CD14-positive monocyte (primary cell): ENCODE data around the gene TIMELESS. TPM values are rescaled to one million over a fixed set of nuclear protein-coding genes. Genes with fewer than 3 reads are reported as not detected.
"Not testable (repeated sequence)": the region's sequence is repeated elsewhere in the genome, so short reads cannot be mapped to it uniquely, and the experiment has no call there.

ENCODE experiments used
- DNase-seq, 3 donors: peaks; one replicate each; pipeline ENCODE4 v3.0.0-alpha.2; 2011 to 2022
- H2AFZ ChIP-seq: 2 replicates; pipeline ENCODE4 v1.6.0; 2012; ENCODE audit warnings: mild to moderate bottlenecking, low read depth, low read length, inconsistent platforms; ENCODE audit not compliant: insufficient read depth, poor library complexity, severe bottlenecking
- H3K27ac ChIP-seq, 2 donors: 1 replicate in 1 of 2; 2 replicates in 1 of 2; pipeline ENCODE4 v1.5.1; 2012 to 2013; ENCODE audit warnings: low read length in 2 of 2, control low read depth in 1 of 2, inconsistent platforms in 1 of 2, low read depth in 1 of 2, mild to moderate bottlenecking in 1 of 2
- H3K27me3 ChIP-seq, 2 donors: one replicate each; pipeline versions ENCODE4 v1.6.0 to v1.6.1; 2011 to 2013; ENCODE audit warnings: low read length in 2 of 2; ENCODE audit not compliant: control insufficient read depth in 2 of 2, insufficient read depth in 2 of 2
- H3K36me3 ChIP-seq, 2 donors: replicated peaks in 1 of 2; 1 replicate in 1 of 2; 2 replicates in 1 of 2; pipeline versions ENCODE4 v1.5.1 to v1.6.1; 2012 to 2013; ENCODE audit warnings: low read length in 2 of 2, control low read depth in 1 of 2, inconsistent platforms in 1 of 2, mild to moderate bottlenecking in 1 of 2; ENCODE audit not compliant: insufficient read depth in 2 of 2, control insufficient read depth in 1 of 2
- H3K4me1 ChIP-seq, 2 donors: 1 replicate in 1 of 2; 2 replicates in 1 of 2; pipeline versions ENCODE4 v1.5.1 to v1.6.1; 2012 to 2013; ENCODE audit warnings: low read length in 2 of 2, control low read depth in 1 of 2, inconsistent platforms in 1 of 2, mild to moderate bottlenecking in 1 of 2, moderate library complexity in 1 of 2; ENCODE audit not compliant: insufficient read depth in 2 of 2, control insufficient read depth in 1 of 2
- H3K4me2 ChIP-seq: replicated peaks from 2 replicates; pipeline ENCODE3; 2012; ENCODE audit warnings: low read length, moderate library complexity, mild to moderate bottlenecking; ENCODE audit not compliant: poor library complexity, severe bottlenecking; ENCODE audit errors: extremely low read depth
- H3K4me3 ChIP-seq, 3 experiments: fragments of 200-600 bp in 1 of 3; sonication (generic) in 1 of 3; replicated peaks in 1 of 3; 1 replicate in 2 of 3; 2 replicates in 1 of 3; pipeline ENCODE4 v1.5.1; 2011 to 2013; ENCODE audit warnings: low read length in 3 of 3, mild to moderate bottlenecking in 3 of 3, control low read depth in 2 of 3, low read depth in 2 of 3, inconsistent platforms in 1 of 3, moderate library complexity in 1 of 3
- H3K79me2 ChIP-seq: 2 replicates; pipeline ENCODE4 v1.6.0; 2012; ENCODE audit warnings: mild to moderate bottlenecking, control low read depth, inconsistent platforms, low read length, moderate library complexity; ENCODE audit not compliant: insufficient read depth
- H3K9ac ChIP-seq: 2 replicates; pipeline ENCODE4 v1.6.0; 2017; ENCODE audit warnings: low read length, mild to moderate bottlenecking; ENCODE audit not compliant: insufficient read depth, poor library complexity, severe bottlenecking
- H3K9me3 ChIP-seq, 2 donors: replicated peaks in 1 of 2; 1 replicate in 1 of 2; 2 replicates in 1 of 2; pipeline versions ENCODE4 v1.5.1 to v1.6.1; 2012 to 2013; ENCODE audit warnings: low read length in 2 of 2, control low read depth in 1 of 2; ENCODE audit not compliant: control insufficient read depth in 1 of 2, insufficient read depth in 1 of 2
- H4K20me1 ChIP-seq: 2 replicates; pipeline ENCODE4 v1.6.0; 2012; ENCODE audit warnings: mild to moderate bottlenecking, low read length, control low read depth, moderate library complexity; ENCODE audit not compliant: insufficient read depth
- H3K27ac Mint-ChIP-seq, 7 donors: one replicate each; pipeline ENCODE4 v1.8.0; 2020; ENCODE audit warnings: mild to moderate bottlenecking in 7 of 7, mixed read lengths in 7 of 7, moderate library complexity in 6 of 7, inconsistent platforms in 2 of 7
- H3K27me3 Mint-ChIP-seq, 3 donors: one replicate each; pipeline ENCODE4 v1.8.0; 2021 to 2022; ENCODE audit warnings: low read depth in 3 of 3, mild to moderate bottlenecking in 3 of 3, mixed read lengths in 3 of 3, moderate library complexity in 3 of 3, inconsistent platforms in 1 of 3
- H3K36me3 Mint-ChIP-seq, 2 donors: one replicate each; pipeline ENCODE4 v1.8.0; 2020; ENCODE audit warnings: mixed read lengths in 2 of 2, inconsistent platforms in 1 of 2, mild to moderate bottlenecking in 1 of 2
- H3K4me1 Mint-ChIP-seq: one replicate; pipeline ENCODE4 v1.8.0; 2020; ENCODE audit warnings: mild to moderate bottlenecking, mixed read lengths
- H3K4me3 Mint-ChIP-seq, 2 donors: one replicate each; pipeline ENCODE4 v1.8.0; 2020; ENCODE audit warnings: mild to moderate bottlenecking in 2 of 2, mixed read lengths in 2 of 2, moderate library complexity in 1 of 2
- H3K9me3 Mint-ChIP-seq, 7 donors: one replicate each; pipeline ENCODE4 v1.8.0; 2020 to 2022; ENCODE audit warnings: mixed read lengths in 7 of 7, mild to moderate bottlenecking in 6 of 7, moderate library complexity in 6 of 7, inconsistent platforms in 2 of 7
- WGBS: methylation state at CpG from one replicate; pipeline ENCODE4 v1.1.5; 2013; ENCODE audit warnings: missing lambda C conversion rate; ENCODE audit not compliant: insufficient coverage; 5-methylcytosine and 5-hydroxymethylcytosine counted together
- intact Hi-C, 2 donors: fragments of 100-400 bp; cut with micrococcal nuclease; formaldehyde crosslinking; loops; one replicate each; pipeline versions ENCODE4 v1.15.0 to v1.15.1; 2023
- polyA minus RNA-seq: library from RNA; depleted of rRNA, polyadenylated mRNA; stranded (reverse); fragments of >200 nt; gene quantifications from 2 replicates; pipeline ENCODE4 v1.2.3, GENCODE V29; 2012
- polyA plus RNA-seq, 3 donors: library from polyadenylated mRNA; depleted of rRNA in 1 of 3; unstranded in 2 of 3; stranded (reverse) in 1 of 3; fragments of 300-500 nt in 2 of 3; fragments of >200 nt in 1 of 3; fragmentation: Illumina TruSeq in 2 of 3; gene quantifications; 1 replicate in 2 of 3; 2 replicates in 1 of 3; pipeline ENCODE4 v1.2.3, GENCODE V29; 2012 to 2021
- total RNA-seq, 12 experiments: library from RNA in 1 of 12; stranded (reverse) in 1 of 12; fragments of 120-200 nt in 1 of 12; gene quantifications; one replicate each; pipeline ENCODE4 v1.2.4 and lab custom pipeline; 2013 to 2026; ENCODE audit warnings: mixed read lengths in 6 of 12, inconsistent platforms in 1 of 12
- TF ChIP-seq, protein P1 (sequence below): fragments of 200-600 bp; IDR thresholded peaks from one replicate; pipeline ENCODE4 v1.8.0; 2022; ENCODE audit warnings: antibody characterized with exemption, mild to moderate bottlenecking

TIMELESS gene, protein sequence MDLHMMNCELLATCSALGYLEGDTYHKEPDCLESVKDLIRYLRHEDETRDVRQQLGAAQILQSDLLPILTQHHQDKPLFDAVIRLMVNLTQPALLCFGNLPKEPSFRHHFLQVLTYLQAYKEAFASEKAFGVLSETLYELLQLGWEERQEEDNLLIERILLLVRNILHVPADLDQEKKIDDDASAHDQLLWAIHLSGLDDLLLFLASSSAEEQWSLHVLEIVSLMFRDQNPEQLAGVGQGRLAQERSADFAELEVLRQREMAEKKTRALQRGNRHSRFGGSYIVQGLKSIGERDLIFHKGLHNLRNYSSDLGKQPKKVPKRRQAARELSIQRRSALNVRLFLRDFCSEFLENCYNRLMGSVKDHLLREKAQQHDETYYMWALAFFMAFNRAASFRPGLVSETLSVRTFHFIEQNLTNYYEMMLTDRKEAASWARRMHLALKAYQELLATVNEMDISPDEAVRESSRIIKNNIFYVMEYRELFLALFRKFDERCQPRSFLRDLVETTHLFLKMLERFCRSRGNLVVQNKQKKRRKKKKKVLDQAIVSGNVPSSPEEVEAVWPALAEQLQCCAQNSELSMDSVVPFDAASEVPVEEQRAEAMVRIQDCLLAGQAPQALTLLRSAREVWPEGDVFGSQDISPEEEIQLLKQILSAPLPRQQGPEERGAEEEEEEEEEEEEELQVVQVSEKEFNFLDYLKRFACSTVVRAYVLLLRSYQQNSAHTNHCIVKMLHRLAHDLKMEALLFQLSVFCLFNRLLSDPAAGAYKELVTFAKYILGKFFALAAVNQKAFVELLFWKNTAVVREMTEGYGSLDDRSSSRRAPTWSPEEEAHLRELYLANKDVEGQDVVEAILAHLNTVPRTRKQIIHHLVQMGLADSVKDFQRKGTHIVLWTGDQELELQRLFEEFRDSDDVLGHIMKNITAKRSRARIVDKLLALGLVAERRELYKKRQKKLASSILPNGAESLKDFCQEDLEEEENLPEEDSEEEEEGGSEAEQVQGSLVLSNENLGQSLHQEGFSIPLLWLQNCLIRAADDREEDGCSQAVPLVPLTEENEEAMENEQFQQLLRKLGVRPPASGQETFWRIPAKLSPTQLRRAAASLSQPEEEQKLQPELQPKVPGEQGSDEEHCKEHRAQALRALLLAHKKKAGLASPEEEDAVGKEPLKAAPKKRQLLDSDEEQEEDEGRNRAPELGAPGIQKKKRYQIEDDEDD
- 1.8 TPM for total RNA-seq (2013)
- polyA plus RNA-seq (1 to 10 TPM; 1.5 to 2.3 (median 1.5) TPM), polyA minus RNA-seq (0.83 and 1.1 TPM in 2 replicates), total RNA-seq (lab: John Stamatoyannopoulos, UW) (1.3 to 17.9 (median 3.4) reads per million in 11 experiments)

DNA sequence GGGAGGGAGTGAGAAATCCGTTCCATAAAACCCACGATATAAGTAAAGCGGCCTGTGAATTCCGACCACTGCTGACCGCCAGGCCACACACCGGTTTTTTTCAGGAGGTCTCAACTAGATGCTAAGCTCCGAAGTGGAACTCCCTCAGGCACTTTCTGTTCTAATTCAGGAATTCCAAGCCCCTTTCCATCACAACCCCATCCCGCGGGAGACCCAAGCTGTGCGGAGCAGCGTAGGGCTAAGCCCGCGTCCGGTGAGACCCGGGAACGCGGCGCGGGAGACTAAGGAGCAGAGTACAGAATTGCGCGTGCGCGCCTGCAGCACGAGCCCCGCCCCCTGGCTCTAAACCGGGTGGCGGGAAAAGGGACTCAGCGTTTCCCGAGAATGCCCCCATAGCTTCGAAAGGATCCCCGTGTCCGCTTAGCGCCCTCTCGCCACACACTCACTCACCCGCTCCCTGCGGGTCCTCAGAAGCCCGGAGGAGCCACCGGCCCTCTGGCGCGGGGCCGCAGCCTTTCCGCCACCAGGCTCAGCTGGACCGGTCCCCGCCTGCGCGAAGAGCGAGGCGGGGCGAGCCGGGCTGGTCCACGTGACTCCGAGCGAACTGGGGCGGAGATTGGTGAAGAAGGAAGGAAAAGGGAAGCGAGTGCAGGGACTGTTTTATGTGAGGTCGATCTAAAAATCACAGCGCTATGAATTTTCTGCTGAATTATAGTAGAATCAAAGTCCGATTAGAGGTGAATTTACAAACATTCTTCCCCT lies at the start of gene TIMELESS:
TSS of gene TIMELESS (minus strand) at position 567 of the 762 bp plus-strand sequence. CDS start 15,256 bp downstream, outside the sequence.
- intact Hi-C loops = no loop called here
- Mint-ChIP-seq H3K27me3 (peaks cover 0 to 2% (median 0%) of the 10 kb centered on the region in 3 donors), H3K4me3 (peak within 1 kb of the TSS; percentile 94 to 96), H3K27ac (peak within 1 kb of the TSS; percentile 87 to 95 (median 91)), H3K9me3 (peaks cover 0 to 6% (median 2%) of the 10 kb centered on the region in 7 donors), H3K36me3 (peaks cover 4 to 5% of the 10 kb centered on the region in 2 donors), H3K4me1 (peaks cover 21% of the 10 kb centered on the region)
- TF ChIP-seq, protein P1, sequence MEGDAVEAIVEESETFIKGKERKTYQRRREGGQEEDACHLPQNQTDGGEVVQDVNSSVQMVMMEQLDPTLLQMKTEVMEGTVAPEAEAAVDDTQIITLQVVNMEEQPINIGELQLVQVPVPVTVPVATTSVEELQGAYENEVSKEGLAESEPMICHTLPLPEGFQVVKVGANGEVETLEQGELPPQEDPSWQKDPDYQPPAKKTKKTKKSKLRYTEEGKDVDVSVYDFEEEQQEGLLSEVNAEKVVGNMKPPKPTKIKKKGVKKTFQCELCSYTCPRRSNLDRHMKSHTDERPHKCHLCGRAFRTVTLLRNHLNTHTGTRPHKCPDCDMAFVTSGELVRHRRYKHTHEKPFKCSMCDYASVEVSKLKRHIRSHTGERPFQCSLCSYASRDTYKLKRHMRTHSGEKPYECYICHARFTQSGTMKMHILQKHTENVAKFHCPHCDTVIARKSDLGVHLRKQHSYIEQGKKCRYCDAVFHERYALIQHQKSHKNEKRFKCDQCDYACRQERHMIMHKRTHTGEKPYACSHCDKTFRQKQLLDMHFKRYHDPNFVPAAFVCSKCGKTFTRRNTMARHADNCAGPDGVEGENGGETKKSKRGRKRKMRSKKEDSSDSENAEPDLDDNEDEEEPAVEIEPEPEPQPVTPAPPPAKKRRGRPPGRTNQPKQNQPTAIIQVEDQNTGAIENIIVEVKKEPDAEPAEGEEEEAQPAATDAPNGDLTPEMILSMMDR = no peak
- Histone ChIP-seq H3K4me3 (peak within 1 kb of the TSS; percentile 72 to 96 (median 73)), H4K20me1 (no peaks in the 10 kb centered on the region), H3K9ac (peak within 1 kb of the TSS; percentile 60), H3K27me3 (no peaks in the 10 kb centered on the region), H2AFZ (peak within 1 kb of the TSS; percentile 90), H3K79me2 (peaks cover 41% of the 10 kb centered on the region), H3K4me1 (peaks cover 15 to 21% of the 10 kb centered on the region in 2 donors), H3K4me2 (peak within 1 kb of the TSS; percentile 84), H3K36me3 (no peaks in the 10 kb centered on the region), H3K9me3 (no peaks in the 10 kb centered on the region), H3K27ac (peak within 1 kb of the TSS; percentile 42 to 77)
- WGBS = under 1% methylated on average over 43 of the region's 58 CpGs
- peak; percentile 87 to 88 (median 87) for DNase-seq

DNA sequence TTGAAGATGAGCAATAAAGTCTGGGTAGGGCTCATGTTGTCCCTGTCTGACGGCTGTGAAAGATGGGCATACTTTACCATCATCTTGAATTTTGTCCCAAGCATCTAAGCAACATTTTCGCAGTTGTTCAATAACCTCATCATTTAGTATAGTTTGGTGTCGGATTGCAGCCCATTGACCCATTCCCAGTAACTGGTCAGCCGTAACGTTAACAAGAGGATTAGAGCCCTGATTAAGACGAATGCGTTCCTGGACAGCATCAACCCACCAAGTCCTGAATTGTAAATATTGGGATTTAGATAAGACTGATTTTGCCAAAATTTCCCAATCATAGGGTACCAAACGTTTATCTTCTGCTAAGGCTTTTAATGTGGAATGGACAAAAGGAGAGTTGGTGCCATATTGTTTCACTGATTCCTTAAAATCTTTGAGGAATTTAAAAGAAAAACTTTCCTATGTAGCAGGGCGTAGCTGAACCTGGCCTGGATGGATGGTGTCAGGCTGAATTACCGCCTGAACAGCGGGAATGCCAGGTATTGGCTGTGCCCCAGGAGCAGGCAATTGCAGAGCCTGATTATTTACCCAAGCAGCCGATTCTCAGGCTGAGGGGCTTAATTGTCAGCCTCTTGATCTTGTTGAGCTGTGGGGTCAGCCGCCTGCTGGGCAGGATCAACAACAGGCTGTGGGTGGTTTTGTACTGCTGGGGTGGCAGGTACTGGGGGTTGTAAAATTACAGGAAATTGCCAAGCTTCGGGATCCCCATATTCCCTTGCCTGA lies 49.1 kb upstream of the TIMELESS start:
- H3K9ac ChIP-seq, H3K4me2 ChIP-seq, H3K36me3 ChIP-seq, H3K36me3 Mint-ChIP-seq, H3K27me3 Mint-ChIP-seq, H3K27ac Mint-ChIP-seq, intact Hi-C loops, H4K20me1 ChIP-seq, H3K27me3 ChIP-seq, H3K4me3 Mint-ChIP-seq, H3K4me3 ChIP-seq, H2AFZ ChIP-seq, H3K79me2 ChIP-seq, H3K4me1 Mint-ChIP-seq, H3K4me1 ChIP-seq, DNase-seq, H3K27ac ChIP-seq: not testable (repeated sequence)
- H3K9me3 ChIP-seq = peaks cover 0 to 14% of the 10 kb centered on the region in 2 donors
- 85% methylated on average over 6 of the region's 14 CpGs for WGBS
- H3K9me3 Mint-ChIP-seq = peaks cover 0 to 10% (median 8%) of the 10 kb centered on the region in 7 donors
